ENCODE results near the gene NAALADL2. TPM values are rescaled to one million over a fixed set of nuclear protein-coding genes. Genes with fewer than 3 reads are reported as not detected.

NAALADL2 gene
- polyA plus RNA-seq, 1 experiment, result 6.3 TPM

DNA sequence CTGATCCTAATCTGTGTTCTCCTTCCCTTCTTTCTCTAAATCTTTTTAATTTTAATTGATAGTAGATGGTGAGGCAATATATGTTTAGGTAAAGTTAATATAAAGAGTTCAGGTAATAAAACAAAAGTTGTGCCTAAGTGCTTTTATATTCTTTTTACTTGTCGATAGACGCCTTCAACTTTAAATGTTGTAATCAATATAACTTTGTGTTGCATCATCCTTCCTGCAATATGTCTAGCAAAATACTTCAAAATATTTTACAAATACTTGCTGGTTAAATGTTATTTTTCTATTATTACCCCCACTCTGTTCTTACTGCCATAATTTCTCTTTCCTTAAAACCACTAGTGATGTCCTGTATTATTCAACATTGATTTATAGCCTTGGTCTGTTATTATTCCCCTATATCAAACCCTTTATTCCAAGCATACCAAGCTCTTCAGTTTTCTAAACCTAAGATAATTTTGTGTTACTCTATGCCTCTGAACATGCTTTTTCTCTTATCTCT is 92.4 kb downstream of the NAALADL2 start:
- DNase-seq (ENCODE audit: low read depth, low spot score), result no peak
- Histone ChIP-seq H3K27me3 (ENCODE audit: control insufficient read depth, insufficient read depth, low read length) (no peaks in the 10 kb centered on the region), H3K4me3 (ENCODE audit: low read depth, low read length) (no peak overlapping the region), H3K9me3 (ENCODE audit: control insufficient read depth, insufficient read depth, low read length) (no peaks in the 10 kb centered on the region), H3K27ac (ENCODE audit: low read depth, low read length) (no peak overlapping the region)
- ChIA-PET CTCF (no interaction called here), POLR2A (no interaction called here)
- TF ChIP-seq CTCF (IDR thresholded peaks at IDR 0.05; ENCODE audit: low read depth, low read length), result no peak

DNA sequence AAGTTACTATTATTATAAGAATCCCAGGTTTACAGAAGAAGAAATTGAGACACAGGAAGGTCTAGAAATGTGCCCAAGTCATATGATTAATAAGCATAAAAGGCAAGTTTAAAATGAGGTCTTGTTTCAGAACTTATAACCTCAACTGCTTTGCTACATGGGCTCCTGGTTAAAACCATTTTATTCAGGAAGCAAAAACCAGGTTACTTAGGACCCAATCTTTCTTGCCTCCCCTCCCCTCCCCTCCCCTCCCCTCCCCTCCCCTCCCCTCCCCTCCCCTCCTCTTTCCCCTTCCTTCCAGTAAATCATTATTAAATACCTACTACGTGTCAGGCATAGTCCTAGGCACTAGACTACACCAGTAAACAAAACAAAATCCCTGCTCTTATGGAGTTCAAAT is 93.9 kb downstream of the NAALADL2 start:
- DNase-seq (ENCODE audit: low read depth, low spot score), result no peak
- H3K9me3 ChIP-seq (ENCODE audit: control insufficient read depth, insufficient read depth, low read length), result no peaks in the 10 kb centered on the region
- H3K27ac ChIP-seq (ENCODE audit: low read depth, low read length), result no peak overlapping the region
- no peak for TF ChIP-seq CTCF (IDR thresholded peaks at IDR 0.05; ENCODE audit: low read depth, low read length)
- no peak overlapping the region for H3K4me3 ChIP-seq (ENCODE audit: low read depth, low read length)
- POLR2A ChIA-PET, result no interaction called here
- no peaks in the 10 kb centered on the region for H3K27me3 ChIP-seq (ENCODE audit: control insufficient read depth, insufficient read depth, low read length)
- CTCF ChIA-PET, result no interaction called here

GRCh38 chr3:174955513-174956016 is 96.4 kb downstream of the NAALADL2 start:
- no peak overlapping the region for H3K27ac ChIP-seq (ENCODE audit: low read depth, low read length)
- no peak for TF ChIP-seq CTCF (IDR thresholded peaks at IDR 0.05; ENCODE audit: low read depth, low read length)
- H3K4me3 ChIP-seq (ENCODE audit: low read depth, low read length), result no peak overlapping the region
- no peaks in the 10 kb centered on the region for H3K27me3 ChIP-seq (ENCODE audit: control insufficient read depth, insufficient read depth, low read length)
- no peaks in the 10 kb centered on the region for H3K9me3 ChIP-seq (ENCODE audit: control insufficient read depth, insufficient read depth, low read length)
- ChIA-PET POLR2A (no interaction called here), CTCF (interaction anchor here (1.6 kb wide), 1 partner anchor 1475 kb away, joined by 4 read pairs; no protein-coding TSS in a partner anchor)
- no peak for DNase-seq (ENCODE audit: low read depth, low spot score)

DNA sequence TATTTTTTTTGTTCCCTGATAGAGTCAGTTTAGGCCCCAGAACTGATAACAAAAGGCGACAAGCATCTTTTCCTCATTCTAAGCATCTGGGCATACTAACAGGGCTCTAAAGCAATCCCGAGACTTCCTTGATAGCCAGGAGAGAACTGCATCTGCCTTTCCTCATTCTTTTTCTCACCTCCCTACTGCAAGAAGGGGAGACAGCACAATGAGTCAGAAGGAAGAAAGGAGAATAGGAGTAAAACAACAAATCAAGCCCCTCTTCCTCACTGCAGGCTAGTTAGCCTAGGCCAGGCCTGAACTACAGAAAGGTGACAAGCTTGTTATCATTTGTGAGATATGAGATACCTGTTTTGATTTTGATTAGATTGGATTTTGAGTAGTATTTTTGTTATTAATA is 97.9 kb downstream of the NAALADL2 start:
- CTCF ChIA-PET, result no interaction called here

More for the DNA sequence above, 97.9 kb downstream of the NAALADL2 start:
- DNase-seq (ENCODE audit: low read depth, low spot score), result no peak
- POLR2A ChIA-PET, result interaction anchor here (0.7 kb wide), 1 partner anchor 227 kb away, joined by 3 read pairs; no protein-coding TSS in a partner anchor
- Histone ChIP-seq H3K27ac (ENCODE audit: low read depth, low read length) (peak overlapping the region; percentile 62), H3K9me3 (ENCODE audit: control insufficient read depth, insufficient read depth, low read length) (no peaks in the 10 kb centered on the region), H3K27me3 (ENCODE audit: control insufficient read depth, insufficient read depth, low read length) (no peaks in the 10 kb centered on the region), H3K4me3 (ENCODE audit: low read depth, low read length) (no peak overlapping the region)
- TF ChIP-seq CTCF (IDR thresholded peaks at IDR 0.05; ENCODE audit: low read depth, low read length), result no peak
